Activated CD4-positive, alpha-beta T cell treated with anti-CD3 and anti-CD28 coated beads, Interleukin-2, amount 50 U/mL, for 4 hours (primary cell): ENCODE measurements around the gene GNL1.

ENCODE experiments used
- DNase-seq, 2 experiments: peaks; one replicate each; pipeline ENCODE4 v3.0.0-alpha.2; 2020

GNL1 gene, protein sequence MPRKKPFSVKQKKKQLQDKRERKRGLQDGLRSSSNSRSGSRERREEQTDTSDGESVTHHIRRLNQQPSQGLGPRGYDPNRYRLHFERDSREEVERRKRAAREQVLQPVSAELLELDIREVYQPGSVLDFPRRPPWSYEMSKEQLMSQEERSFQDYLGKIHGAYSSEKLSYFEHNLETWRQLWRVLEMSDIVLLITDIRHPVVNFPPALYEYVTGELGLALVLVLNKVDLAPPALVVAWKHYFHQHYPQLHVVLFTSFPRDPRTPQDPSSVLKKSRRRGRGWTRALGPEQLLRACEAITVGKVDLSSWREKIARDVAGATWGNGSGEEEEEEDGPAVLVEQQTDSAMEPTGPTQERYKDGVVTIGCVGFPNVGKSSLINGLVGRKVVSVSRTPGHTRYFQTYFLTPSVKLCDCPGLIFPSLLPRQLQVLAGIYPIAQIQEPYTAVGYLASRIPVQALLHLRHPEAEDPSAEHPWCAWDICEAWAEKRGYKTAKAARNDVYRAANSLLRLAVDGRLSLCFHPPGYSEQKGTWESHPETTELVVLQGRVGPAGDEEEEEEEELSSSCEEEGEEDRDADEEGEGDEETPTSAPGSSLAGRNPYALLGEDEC

GRCh38 chr6:30556066-30556905, at the start of gene GNL1:
Gene GNL1 (minus strand): TSS chr6:30556489. CDS start chr6:30556203, 286 bp downstream.
- DNase-seq = peak; percentile 100

DNA sequence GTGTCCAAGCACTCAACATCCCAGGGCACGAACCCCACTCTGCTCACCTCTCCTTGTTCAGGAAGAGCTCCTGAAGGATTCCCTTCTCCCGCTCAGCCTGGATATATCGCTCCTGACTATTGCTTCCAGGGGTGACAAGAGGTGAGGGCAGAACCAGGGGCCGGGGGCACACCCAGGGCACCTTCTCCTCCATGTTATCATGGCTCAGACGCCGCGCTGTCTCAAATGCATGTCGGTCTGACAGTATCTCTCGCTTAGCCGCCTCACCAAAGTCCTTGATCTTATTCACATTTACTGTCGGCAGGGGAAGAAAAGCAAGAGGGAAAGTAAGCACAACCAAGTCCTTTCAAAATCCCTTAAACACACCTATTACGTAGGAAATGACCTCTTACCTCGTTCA, 47.7 kb upstream of the GNL1 start:
- DNase-seq = no peak

DNA sequence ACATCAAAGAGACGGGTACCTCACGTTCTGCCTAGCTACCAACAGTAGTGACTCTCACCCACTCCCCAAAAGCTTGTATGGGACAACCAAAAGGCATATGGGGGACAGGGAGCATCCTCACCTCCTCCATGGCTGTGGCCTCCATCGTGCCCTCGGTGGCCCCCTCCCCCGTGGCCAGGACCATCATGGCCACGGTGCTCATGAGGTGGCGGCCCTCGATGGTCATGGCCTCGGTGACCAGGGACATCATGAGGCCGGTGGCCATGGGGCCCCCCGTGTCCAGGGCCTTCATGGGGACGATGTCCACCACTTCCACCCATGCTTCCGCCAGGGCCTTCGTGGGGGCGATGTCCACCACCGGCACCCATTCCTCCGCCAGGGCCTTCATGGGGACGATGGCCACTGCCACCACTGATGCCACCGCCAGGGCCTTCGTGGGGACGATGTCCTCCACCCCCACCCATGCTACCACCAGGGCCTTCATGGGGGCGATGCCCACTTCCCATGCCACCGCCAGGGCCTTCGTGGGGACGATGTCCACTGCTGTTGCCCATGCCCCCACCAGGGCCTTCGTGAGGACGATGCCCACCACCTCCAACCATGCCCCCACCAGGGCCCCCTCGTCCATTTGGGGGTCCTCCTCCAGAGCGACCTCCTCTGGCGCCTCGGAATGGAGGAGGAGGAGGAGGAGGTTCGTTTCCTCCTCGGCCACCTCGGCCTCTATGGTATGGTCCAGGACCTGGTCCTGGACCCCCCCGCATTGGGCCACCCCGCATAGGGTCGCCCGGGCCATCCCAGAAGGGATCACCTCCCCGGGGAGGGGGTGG, 45.7 kb upstream of the GNL1 start:
- DNase-seq = no peak

- no peak for DNase-seq
Observed at GRCh38 chr6:30601436-30601814, 45.1 kb upstream of the GNL1 start.

- DNase-seq = no peak
Observed at GRCh38 chr6:30600451-30600961, 44.2 kb upstream of the GNL1 start.

DNA sequence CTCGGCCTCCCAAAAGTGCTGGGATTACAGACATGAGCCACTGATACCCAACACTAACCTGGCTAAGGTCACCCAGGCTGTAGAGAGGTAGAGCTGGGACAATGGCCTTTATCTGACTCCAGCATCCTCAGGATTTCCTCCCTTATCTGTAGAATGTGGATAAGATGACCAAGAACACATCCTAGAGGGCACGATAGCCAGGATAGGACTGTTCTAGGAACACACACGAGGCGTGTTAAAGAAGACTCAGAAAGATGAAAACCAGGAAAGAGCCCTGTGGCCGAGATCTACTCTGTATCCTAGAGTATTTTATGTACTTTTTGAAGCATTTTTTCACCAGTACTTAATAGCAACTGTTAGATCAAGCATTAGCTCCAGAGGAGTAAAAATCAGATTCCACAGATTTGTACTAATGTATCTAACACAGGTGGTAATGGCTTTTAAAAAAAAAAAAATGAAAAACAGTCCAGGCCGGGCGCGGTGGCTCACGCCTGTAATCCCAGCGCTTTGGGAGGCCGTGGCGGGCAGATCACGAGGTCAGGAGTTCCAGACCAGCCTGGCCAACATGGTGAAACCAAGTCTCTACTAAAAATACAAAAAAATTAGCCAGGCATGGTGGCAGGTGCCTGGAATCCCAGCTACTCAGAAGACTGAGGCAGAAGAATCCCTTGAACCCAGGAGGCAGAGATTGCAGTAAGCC, 43.5 kb upstream of the GNL1 start:
- no peak for DNase-seq

- DNase-seq = no peak
Observed at GRCh38 chr6:30598912-30599624, 42.8 kb upstream of the GNL1 start.

GRCh38 chr6:30597315-30598144, 41.2 kb upstream of the GNL1 start:
- peak; percentile 77 to 82 for DNase-seq

- DNase-seq = no peak
Observed at GRCh38 chr6:30592287-30592686, 36.0 kb upstream of the GNL1 start.

- DNase-seq = no peak
Observed at GRCh38 chr6:30591008-30591407, 34.7 kb upstream of the GNL1 start.

GRCh38 chr6:30590509-30590908, 34.2 kb upstream of the GNL1 start:
- no peak for DNase-seq

DNA sequence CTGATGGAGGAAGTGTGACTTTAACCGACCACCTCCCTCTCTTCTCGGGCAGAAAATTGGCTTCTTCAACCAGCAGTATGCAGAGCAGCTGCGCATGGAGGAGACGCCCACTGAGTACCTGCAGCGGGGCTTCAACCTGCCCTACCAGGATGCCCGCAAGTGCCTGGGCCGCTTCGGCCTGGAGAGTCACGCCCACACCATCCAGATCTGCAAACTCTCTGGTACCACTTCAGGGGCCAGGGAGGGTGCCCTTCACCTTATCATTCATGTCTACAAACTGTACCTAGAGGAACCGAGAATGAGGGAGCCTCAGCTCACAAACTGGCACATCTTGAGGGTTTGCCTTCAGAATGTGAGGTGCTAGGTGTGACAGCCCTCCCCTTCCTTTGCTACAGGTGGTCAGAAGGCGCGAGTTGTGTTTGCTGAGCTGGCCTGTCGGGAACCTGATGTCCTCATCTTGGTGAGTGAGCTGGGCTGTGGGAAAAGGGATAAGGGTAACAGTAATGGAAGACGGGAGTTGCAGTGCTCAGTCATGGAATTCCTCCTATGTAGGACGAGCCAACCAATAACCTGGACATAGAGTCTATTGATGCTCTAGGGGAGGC, 33.6 kb upstream of the GNL1 start:
- DNase-seq = no peak

- no peak for DNase-seq
Observed at GRCh38 chr6:30583921-30584320, 27.6 kb upstream of the GNL1 start.

DNA sequence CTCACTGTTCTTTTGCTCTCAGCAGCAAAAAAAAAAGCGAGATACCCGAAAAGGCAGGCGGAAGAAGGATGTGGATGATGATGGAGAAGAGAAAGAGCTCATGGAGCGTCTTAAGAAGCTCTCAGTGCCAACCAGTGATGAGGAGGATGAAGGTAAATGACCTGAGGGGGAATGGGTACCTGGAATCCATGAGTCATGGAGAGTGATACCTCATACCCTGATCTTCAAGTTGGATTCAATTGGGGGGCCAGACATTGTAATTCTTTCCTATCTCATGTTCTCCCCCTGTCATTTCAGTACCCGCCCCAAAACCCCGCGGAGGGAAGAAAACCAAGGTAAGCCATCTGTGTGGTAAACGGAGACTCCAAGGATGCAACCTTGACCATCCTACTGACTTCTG, 21.8 kb upstream of the GNL1 start:
- DNase-seq = no peak

DNA sequence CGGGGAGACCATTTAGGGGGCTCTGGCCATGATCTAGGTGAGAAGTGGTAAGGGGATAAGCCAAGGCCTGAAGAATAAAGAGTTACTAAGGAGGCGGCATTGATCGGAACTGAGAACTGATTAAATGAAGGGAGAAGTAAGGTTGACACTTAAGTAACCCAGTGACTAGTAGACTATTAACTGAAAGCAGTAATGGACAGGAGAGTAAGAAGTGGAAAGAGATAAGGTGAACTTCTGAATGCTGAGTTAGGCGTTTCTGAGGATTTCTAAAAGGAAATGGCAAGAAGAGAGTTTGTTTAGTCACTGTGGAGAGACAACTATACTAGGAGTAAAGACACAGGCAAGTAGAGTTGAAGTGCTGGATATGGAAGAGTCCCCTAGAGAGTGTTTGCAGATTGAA, 16.8 kb upstream of the GNL1 start:
- no peak for DNase-seq

GRCh38 chr6:30572148-30572547, 15.9 kb upstream of the GNL1 start:
- no peak for DNase-seq

DNA sequence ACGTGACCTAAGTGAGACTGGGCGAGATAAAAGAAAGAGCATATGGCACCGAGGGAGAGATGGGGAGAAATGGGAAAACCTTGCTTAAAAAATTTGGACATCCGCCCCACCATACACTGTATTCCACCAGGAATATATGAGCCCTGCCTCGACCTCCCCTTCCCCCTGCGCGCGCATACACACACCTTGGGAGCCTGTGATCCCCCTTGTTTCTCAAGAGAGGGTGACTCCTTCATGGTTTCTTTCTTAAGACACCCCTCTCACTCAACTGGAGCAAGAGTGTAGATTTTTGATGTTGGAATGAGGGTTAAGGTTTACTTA, 15.4 kb upstream of the GNL1 start:
- no peak for DNase-seq

DNA sequence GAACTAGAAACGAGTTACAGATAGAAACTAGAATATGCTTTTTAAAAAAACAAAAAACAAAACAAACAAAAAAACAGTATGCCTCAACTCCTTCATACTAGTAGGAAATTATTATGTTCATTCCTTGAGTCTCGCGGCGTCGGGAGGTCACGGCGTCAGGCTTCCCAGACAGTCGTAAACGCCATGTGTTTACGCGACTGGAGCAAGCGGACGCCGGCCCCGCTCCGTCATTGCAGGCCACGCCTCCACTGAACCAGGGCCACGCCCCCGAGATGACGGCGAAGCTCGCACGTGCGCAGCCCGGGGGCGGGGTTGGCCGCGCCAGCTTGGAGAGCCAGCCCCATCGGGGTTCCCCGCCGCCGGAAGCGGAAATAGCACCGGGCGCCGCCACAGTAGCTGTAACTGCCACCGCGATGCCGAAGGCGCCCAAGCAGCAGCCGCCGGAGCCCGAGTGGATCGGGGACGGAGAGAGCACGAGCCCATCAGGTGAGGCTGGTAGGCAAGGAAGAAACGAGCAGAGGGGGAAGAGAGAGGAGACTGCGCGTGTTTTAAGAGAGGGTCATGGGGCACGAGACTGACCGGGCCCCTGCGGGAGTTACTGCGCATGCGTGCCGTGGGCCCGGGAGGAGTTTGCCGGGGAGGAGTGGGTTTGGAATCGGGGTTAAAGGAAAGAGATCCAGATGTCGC, 14.9 kb upstream of the GNL1 start, which contains the start of gene ABCF1:
ABCF1 (plus strand) TSS at position 368 of the 687 bp plus-strand sequence; CDS start at position 414, 46 bp downstream.
- DNase-seq = peak; percentile 99

GRCh38 chr6:30570740-30571074, 14.4 kb upstream of the GNL1 start:
- DNase-seq = no peak
